IPS DF 6.9 (cell line): ENCODE data around the gene DOK1.

Source experiments
- DNase-seq: peaks from one replicate; pipeline ENCODE4 v3.0.0-alpha.2; 2013; ENCODE audit warnings: low read depth, low spot score
- H3K27ac ChIP-seq: one replicate; pipeline ENCODE4 v1.5.1; 2013; ENCODE audit warnings: low read length, control low read depth
- H3K27me3 ChIP-seq: 2 replicates; pipeline ENCODE4 v1.6.1; 2013; ENCODE audit warnings: mild to moderate bottlenecking, low read length; ENCODE audit not compliant: control insufficient read depth, insufficient read depth
- H3K36me3 ChIP-seq: 2 replicates; pipeline ENCODE4 v1.6.1; 2013; ENCODE audit warnings: low read length; ENCODE audit not compliant: control insufficient read depth, insufficient read depth
- H3K4me1 ChIP-seq: 2 replicates; pipeline ENCODE4 v1.6.1; 2013; ENCODE audit warnings: low read length; ENCODE audit not compliant: control insufficient read depth, insufficient read depth
- H3K4me3 ChIP-seq: 2 replicates; pipeline ENCODE4 v1.5.1; 2013; ENCODE audit warnings: mild to moderate bottlenecking, low read length
- H3K9me3 ChIP-seq: 2 replicates; pipeline ENCODE4 v1.6.1; 2013; ENCODE audit warnings: low read length, inconsistent platforms; ENCODE audit not compliant: control insufficient read depth, insufficient read depth
- WGBS: extraction: QIAGEN DNeasy Blood & Tissue Kit; methylation state at CpG from one replicate; pipeline ENCODE4 v1.1.7; 2013; ENCODE audit warnings: mixed read lengths, missing lambda C conversion rate; ENCODE audit not compliant: insufficient read length, insufficient coverage; 5-methylcytosine and 5-hydroxymethylcytosine counted together

Gene DOK1

DNA sequence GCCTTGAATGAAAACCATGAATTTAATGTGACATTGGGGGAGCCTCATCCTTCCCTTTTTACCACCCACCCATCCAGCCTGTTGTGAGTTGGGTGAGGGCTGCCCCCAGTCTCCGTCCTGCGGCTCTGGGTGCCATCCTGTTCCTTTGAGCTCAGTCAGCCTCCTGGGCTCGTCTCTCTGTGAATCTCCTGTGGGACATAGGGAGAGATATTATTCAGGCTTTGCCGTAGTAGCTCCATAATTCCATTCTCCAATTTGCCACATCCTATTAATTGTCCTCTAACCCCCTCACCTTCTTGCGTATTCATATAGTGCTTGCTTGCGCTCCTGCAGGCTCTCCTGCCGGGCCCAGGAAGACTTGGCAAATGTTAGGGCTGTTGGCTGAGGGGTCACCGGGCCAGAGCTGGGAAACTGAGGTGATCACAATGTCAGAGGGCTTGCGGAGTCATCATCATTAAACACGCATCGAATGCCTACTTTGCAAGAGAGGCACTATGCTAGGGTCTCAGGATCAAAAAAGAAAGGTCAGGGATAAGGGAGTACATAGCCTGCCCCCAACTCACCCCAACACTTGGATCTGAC lies 27.8 kb upstream of the DOK1 start:
- H3K4me3 ChIP-seq = no peak overlapping the region
- peaks cover 10% of the 10 kb centered on the region; the same call in 1 of the 2 replicates for H3K36me3 ChIP-seq
- no peaks in the 10 kb centered on the region for H3K9me3 ChIP-seq
- WGBS = no CpG with 5 or more reads among the region's 11 CpGs
- no peak for DNase-seq
- H3K4me1 ChIP-seq = peaks cover 3% of the 10 kb centered on the region
- no peak overlapping the region for H3K27ac ChIP-seq
- H3K27me3 ChIP-seq = 0 out of 2 replicates have a peak, but pooled peaks cover 3% of the 10 kb centered on the region

DNA sequence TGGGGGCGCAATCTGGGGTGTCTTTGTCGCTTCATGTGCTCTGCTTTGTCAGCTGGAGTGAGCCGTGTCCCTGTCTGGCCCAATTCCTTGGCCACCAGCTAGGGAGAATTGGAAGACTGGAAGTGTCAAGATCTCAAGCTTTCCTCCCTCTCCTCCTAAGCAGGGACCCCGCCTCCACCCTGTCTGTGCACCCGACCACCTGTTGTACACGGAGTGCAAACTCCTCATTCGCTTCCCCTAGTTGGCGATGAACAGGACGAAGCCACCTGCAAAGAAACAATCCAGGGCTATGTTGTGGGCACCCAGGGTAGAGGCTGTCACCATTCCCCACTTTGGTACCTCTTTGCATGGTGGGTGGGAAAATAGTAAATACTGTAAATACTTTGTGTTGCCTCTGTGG lies 26.8 kb upstream of the DOK1 start:
- H3K27ac ChIP-seq = no peak overlapping the region
- H3K4me1 ChIP-seq = peaks cover 3% of the 10 kb centered on the region
- H3K36me3 ChIP-seq = peaks cover 14% of the 10 kb centered on the region; the same call in 1 of the 2 replicates
- H3K4me3 ChIP-seq = no peak overlapping the region
- H3K27me3 ChIP-seq = no peaks in the 10 kb centered on the region
- no CpG with 5 or more reads among the region's 9 CpGs for WGBS
- DNase-seq = no peak
- no peaks in the 10 kb centered on the region for H3K9me3 ChIP-seq

DNA sequence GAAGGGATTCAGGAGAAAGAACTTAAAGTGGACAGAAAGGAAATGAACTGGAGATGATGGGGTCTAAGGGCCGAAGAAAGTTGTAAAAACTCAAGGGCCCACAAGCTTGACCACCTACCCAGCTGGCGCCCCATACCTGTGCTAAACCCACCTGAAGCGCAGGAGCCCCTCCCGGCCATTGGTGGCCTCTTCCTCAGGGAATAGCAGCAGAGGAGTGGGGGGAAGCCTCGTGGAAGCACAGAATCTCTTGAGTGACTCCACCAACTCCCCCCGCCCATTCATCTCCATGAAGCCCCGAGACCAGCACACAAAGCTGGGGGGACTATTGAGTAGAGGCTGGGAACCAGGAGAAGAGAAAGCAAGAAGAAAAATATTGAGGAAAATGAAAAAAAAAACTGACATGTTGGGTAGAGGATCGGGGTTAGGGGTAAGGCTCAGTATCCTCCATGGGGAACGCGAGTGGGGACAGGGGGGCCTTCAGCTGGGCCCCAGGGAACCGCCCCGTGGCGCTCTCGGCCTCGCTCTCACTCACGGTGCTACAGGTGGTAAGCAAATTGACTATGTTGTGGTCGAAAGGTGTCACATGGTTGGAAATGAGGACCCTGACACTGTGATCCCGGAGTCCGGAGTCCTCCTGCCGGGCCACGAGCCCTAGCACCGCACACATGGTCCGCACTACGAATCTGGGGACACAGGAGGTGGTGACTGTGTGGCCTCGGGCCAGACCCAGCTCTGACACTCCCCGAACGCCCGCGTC lies 25.7 kb upstream of the DOK1 start:
- Histone ChIP-seq H3K36me3 (peaks cover 16% of the 10 kb centered on the region; the same call in 1 of the 2 replicates), H3K9me3 (no peaks in the 10 kb centered on the region), H3K4me3 (peak overlapping the region; percentile 99), H3K27me3 (no peaks in the 10 kb centered on the region), H3K4me1 (peaks cover 3% of the 10 kb centered on the region), H3K27ac (no peak overlapping the region)
- DNase-seq = no peak
- no CpG with 5 or more reads among the region's 29 CpGs for WGBS

DNA sequence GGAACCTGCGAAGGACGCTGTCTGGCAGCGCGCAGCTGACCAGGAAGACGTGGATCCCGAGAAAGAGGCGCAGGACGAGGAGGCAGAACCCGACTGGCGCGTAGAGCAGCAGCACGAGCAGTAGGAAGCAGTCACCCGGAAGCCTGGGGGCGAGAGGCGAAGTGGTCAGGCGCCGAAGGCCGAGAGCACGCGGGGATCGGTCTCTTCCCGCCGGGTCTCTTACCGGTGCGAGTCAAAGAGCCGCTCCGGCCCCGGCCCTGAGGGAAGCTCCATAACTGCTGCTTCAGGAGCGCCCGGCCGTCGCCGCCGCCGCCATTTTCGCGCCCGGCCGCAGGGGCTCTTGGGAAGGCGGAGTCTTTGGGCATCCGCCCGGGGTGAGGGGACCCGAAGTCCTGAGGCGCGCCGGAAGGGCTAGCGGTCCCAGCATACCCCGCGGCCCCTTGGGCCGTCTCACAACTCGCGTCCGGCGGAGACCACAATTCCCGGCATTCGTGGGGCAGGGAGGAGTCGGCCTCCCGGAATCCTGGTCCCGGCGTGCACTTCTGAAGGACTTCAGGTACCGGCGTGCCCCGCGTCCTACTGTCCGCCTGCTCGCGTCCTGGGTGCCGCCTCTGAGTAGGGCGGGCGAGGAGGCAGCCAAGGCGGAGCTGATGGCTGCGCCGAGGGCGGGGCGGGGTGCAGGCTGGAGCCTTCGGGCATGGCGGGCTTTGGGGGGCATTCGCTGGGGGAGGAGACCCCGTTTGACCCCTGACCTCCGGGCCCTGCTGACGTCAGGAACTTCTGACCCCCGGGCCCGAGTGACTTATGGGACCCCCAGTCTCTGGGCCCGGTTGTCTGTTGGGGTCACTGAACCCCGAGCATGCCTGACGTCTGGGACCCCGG lies 24.9 kb upstream of the DOK1 start, which contains the start of the genes AUP1 and HTRA2:
Gene AUP1 (minus strand): TSS at position 350 of the 882 bp plus-strand sequence. CDS start 77 bp downstream, at position 273.
Gene HTRA2 (plus strand): TSS at position 577 of the 882 bp plus-strand sequence. CDS start 74 bp downstream, at position 651.
- H3K9me3 ChIP-seq = no peaks in the 10 kb centered on the region
- no peak within 1 kb of the TSS for H3K27ac ChIP-seq
- no peaks in the 10 kb centered on the region for H3K27me3 ChIP-seq
- peak; percentile 97 for DNase-seq
- peak within 1 kb of the TSS; percentile 99 for H3K4me3 ChIP-seq
- peaks cover 16% of the 10 kb centered on the region; the same call in 1 of the 2 replicates for H3K36me3 ChIP-seq
- H3K4me1 ChIP-seq = peaks cover 3% of the 10 kb centered on the region
- WGBS = no CpG with 5 or more reads among the region's 87 CpGs

DNA sequence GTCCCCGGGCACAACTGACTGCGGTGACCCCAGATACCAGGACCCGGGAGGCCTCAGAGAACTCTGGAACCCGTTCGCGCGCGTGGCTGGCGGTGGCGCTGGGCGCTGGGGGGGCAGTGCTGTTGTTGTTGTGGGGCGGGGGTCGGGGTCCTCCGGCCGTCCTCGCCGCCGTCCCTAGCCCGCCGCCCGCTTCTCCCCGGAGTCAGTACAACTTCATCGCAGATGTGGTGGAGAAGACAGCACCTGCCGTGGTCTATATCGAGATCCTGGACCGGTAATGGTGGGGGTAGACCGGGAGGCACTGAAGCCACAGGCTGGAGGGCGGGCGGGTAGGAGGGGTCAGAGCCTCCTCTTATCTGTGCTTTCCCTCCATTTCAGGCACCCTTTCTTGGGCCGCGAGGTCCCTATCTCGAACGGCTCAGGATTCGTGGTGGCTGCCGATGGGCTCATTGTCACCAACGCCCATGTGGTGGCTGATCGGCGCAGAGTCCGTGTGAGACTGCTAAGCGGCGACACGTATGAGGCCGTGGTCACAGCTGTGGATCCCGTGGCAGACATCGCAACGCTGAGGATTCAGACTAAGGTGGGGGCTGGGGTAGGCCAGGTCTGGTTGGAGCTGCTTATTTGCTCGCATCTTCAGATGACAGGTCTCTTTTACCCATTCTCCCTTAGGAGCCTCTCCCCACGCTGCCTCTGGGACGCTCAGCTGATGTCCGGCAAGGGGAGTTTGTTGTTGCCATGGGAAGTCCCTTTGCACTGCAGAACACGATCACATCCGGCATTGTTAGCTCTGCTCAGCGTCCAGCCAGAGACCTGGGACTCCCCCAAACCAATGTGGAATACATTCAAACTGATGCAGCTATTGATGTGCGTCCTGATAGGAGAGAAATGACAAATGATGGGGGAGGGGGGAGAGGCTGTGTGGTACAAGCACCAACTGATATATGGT lies 24.0 kb upstream of the DOK1 start:
- WGBS = no CpG with 5 or more reads among the region's 54 CpGs
- DNase-seq = no peak
- peaks cover 3% of the 10 kb centered on the region for H3K4me1 ChIP-seq
- no peaks in the 10 kb centered on the region for H3K27me3 ChIP-seq
- no peak overlapping the region for H3K27ac ChIP-seq
- H3K4me3 ChIP-seq = peak overlapping the region; percentile 99; the same call in 1 of the 2 replicates
- peaks cover 18% of the 10 kb centered on the region; the same call in 1 of the 2 replicates for H3K36me3 ChIP-seq
- no peaks in the 10 kb centered on the region for H3K9me3 ChIP-seq

DNA sequence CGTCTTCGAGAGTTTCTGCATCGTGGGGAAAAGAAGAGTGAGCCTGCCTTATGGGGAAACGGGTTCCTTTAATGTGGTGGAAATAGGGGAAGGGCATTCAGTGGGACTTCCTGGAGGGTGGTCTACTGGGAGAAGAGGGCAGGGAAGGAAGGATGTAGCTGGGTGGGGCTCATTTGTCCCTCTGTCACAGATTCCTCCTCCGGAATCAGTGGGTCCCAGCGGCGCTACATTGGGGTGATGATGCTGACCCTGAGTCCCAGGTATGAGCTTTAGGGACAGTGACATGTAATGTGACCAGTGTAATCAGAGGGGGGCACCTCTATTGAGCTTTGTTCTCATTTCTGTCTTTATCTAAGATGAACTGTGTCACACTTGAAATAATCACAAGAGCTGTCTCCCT lies 22.9 kb upstream of the DOK1 start:
- Histone ChIP-seq H3K27ac (no peak overlapping the region), H3K36me3 (peaks cover 15% of the 10 kb centered on the region; the same call in 1 of the 2 replicates), H3K9me3 (no peaks in the 10 kb centered on the region), H3K27me3 (no peaks in the 10 kb centered on the region), H3K4me1 (peaks cover 3% of the 10 kb centered on the region), H3K4me3 (no peak overlapping the region)
- no peak for DNase-seq
- no CpG with 5 or more reads among the region's 7 CpGs for WGBS

DNA sequence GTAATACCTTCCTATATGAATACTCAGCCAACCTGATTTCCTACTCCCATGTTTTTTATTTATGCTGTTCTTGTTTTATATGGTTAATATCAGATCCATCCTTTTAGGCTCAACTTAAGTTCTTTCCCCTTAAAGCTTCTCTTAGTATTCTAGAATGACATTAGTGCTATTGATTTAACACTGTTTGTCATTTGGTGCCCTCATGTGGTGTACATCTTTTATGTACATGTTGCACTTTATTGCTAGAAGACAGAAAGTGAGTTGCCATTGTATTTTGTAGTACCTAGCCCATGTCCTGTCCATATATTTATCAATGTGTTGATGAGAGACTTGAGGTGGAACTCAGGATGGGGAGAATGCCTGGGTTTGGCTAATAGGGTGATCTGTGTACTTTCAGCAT lies 22.3 kb upstream of the DOK1 start:
- Histone ChIP-seq H3K4me1 (peaks cover 3% of the 10 kb centered on the region), H3K27me3 (no peaks in the 10 kb centered on the region), H3K36me3 (peaks cover 12% of the 10 kb centered on the region; the same call in 1 of the 2 replicates), H3K27ac (no peak overlapping the region), H3K4me3 (no peak overlapping the region), H3K9me3 (no peaks in the 10 kb centered on the region)
- DNase-seq = no peak

DNA sequence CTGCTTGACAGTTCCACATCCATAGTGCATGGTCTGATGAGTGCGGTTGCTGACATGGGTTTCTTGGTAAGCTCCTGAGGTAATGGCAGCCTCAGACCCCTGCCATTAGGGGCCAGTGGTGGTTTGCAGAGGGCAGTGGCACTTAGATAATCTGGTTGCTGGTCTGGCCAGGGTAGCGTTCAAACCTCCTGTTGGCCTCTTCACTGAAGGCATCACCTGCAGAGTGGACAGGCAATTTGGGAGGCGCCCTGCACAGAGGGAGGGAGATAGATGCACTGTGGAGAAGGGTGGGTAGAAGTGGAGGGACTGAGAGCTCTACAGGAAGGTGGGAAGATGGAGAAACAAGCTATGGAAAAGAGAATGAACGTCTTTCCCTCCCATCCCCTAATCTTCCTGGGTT lies 21.1 kb upstream of the DOK1 start:
- Histone ChIP-seq H3K27me3 (no peaks in the 10 kb centered on the region), H3K9me3 (no peaks in the 10 kb centered on the region), H3K27ac (no peak overlapping the region), H3K36me3 (peaks cover 10% of the 10 kb centered on the region; the same call in 1 of the 2 replicates), H3K4me1 (peaks cover 3% of the 10 kb centered on the region), H3K4me3 (no peak overlapping the region)
- no peak for DNase-seq
- WGBS = no CpG with 5 or more reads among the region's 4 CpGs

DNA sequence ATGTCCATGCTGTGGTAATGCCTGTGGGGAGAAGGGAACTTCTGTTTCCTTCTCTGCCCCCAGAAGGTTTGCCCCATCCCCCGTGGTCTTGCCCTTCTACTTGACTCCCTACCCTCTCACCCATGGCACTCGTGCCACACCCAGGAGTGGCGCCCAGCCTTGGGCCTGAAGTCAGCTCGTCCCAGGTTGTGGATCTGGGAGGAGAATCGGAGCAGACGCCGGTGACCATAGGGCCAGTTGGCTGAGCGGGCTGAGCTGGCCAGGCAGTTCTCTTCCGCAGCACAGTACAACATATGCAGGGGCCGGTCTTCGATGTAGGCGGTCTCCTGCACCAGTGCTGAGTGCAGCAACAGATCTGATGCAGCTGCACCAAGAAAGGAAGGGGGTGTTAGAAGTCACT lies 20.1 kb upstream of the DOK1 start:
- Histone ChIP-seq H3K27me3 (no peaks in the 10 kb centered on the region), H3K36me3 (peaks cover 10% of the 10 kb centered on the region; the same call in 1 of the 2 replicates), H3K27ac (no peak overlapping the region), H3K4me1 (peaks cover 3% of the 10 kb centered on the region), H3K4me3 (no peak overlapping the region), H3K9me3 (no peaks in the 10 kb centered on the region)
- WGBS = no CpG with 5 or more reads among the region's 12 CpGs
- DNase-seq = no peak
